ENCODE results near the gene ENPP7.
A peak's percentile ranks its signal among the peaks of the same experiment; 100 is the strongest.

The ENPP7 gene

GRCh38 chr17:79704691-79705090 lies 26.1 kb upstream of the ENPP7 start:
- FAIRE-seq = no peak

- no peak for FAIRE-seq
Observed at GRCh38 chr17:79705674-79706073, 25.1 kb upstream of the ENPP7 start.

GRCh38 chr17:79706931-79707850 lies 23.6 kb upstream of the ENPP7 start:
- no peak for FAIRE-seq

- no peak for FAIRE-seq
Observed at GRCh38 chr17:79707931-79708891, 22.5 kb upstream of the ENPP7 start.

- FAIRE-seq = no peak
Observed at GRCh38 chr17:79711715-79712305, 18.9 kb upstream of the ENPP7 start.

GRCh38 chr17:79713391-79713790 lies 17.4 kb upstream of the ENPP7 start:
- FAIRE-seq = no peak

GRCh38 chr17:79714176-79715097 lies 16.3 kb upstream of the ENPP7 start:
- no peak for FAIRE-seq

- FAIRE-seq = no peak
Observed at GRCh38 chr17:79715098-79715942, 15.4 kb upstream of the ENPP7 start.

GRCh38 chr17:79715943-79716797 lies 14.6 kb upstream of the ENPP7 start:
- FAIRE-seq = no peak

GRCh38 chr17:79720705-79721292 lies 9.9 kb upstream of the ENPP7 start:
- no peak for FAIRE-seq

GRCh38 chr17:79721993-79722671 lies 8.6 kb upstream of the ENPP7 start:
- FAIRE-seq = no peak

- no peak for FAIRE-seq
Observed at GRCh38 chr17:79722787-79723186, 8.0 kb upstream of the ENPP7 start.

GRCh38 chr17:79728169-79728907 lies 2.4 kb upstream of the ENPP7 start:
- FAIRE-seq = peak; percentile 66

GRCh38 chr17:79728908-79729471 lies 1.8 kb upstream of the ENPP7 start:
- no peak for FAIRE-seq

- no peak for FAIRE-seq
Observed at GRCh38 chr17:79729761-79730160, 982 bp upstream of the ENPP7 start.

GRCh38 chr17:79730437-79730768 lies 340 bp upstream of the ENPP7 start:
- FAIRE-seq = no peak

- no peak for FAIRE-seq
Observed at GRCh38 chr17:79732254-79732653, 1.5 kb downstream of the ENPP7 start.

Data from TTC549 (cell line).